ENCODE results near the gene LYPD4. TPM values are rescaled to one million over a fixed set of nuclear protein-coding genes. Genes with fewer than 3 reads are reported as not detected.

Gene LYPD4
- total RNA-seq, 1 donor from 2014 or later = not detected

- intact Hi-C loops (cut with micrococcal nuclease) = no loop called here
These were observed 35.6 kb downstream of the LYPD4 start for GRCh38 chr19:41808663-41809566.

- intact Hi-C loops (cut with micrococcal nuclease) = no loop called here
These were observed 37.3 kb downstream of the LYPD4 start for GRCh38 chr19:41807176-41807575.

- intact Hi-C loops (cut with micrococcal nuclease) = no loop called here
These were observed 40.1 kb downstream of the LYPD4 start for GRCh38 chr19:41804336-41804735.

- intact Hi-C loops (cut with micrococcal nuclease) = no loop called here
These were observed 41.7 kb downstream of the LYPD4 start for GRCh38 chr19:41802770-41803169.

- intact Hi-C loops (cut with micrococcal nuclease) = no loop called here
These were observed 42.7 kb downstream of the LYPD4 start for GRCh38 chr19:41801792-41802211.

- intact Hi-C loops (cut with micrococcal nuclease) = no loop called here
These were observed 43.5 kb downstream of the LYPD4 start for GRCh38 chr19:41801031-41801430.

- intact Hi-C loops (cut with micrococcal nuclease) = no loop called here
These were observed 45.0 kb downstream of the LYPD4 start for GRCh38 chr19:41799444-41800000.

- intact Hi-C loops (cut with micrococcal nuclease) = no loop called here
These were observed 47.6 kb downstream of the LYPD4 start for GRCh38 chr19:41796901-41797300.

GRCh38 chr19:41796362-41796761, 48.1 kb downstream of the LYPD4 start, which contains the start of gene CEACAM3:
Gene CEACAM3, plus strand, starts transcription at chr19:41796587. Its CDS starts 91 bp downstream, at chr19:41796678.
- intact Hi-C loops (cut with micrococcal nuclease) = no loop called here

GRCh38 chr19:41795031-41795461, 49.4 kb downstream of the LYPD4 start:
- intact Hi-C loops (cut with micrococcal nuclease) = loop anchor here (1.0 kb wide), 1 partner anchor 10 kb away; no protein-coding TSS in a partner anchor

GRCh38 chr19:41793414-41793727, 51.1 kb downstream of the LYPD4 start:
- intact Hi-C loops (cut with micrococcal nuclease) = loop anchor here (1.0 to 5.0 kb wide), 2 partner anchors 28 to 164 kb away; partner anchors contain the start of gene RABAC1

GRCh38 chr19:41792513-41793413, 51.7 kb downstream of the LYPD4 start:
- intact Hi-C loops (cut with micrococcal nuclease) = loop anchor here (1.0 to 5.0 kb wide), 2 partner anchors 29 to 165 kb away; partner anchors contain the start of gene RABAC1

- intact Hi-C loops (cut with micrococcal nuclease) = loop anchor here (5.0 kb wide), 1 partner anchor 147 kb away; no protein-coding TSS in a partner anchor
These were observed 55.4 kb downstream of the LYPD4 start for GRCh38 chr19:41789053-41789452.

- intact Hi-C loops (cut with micrococcal nuclease) = loop anchor here (5.0 kb wide), 1 partner anchor 146 kb away; no protein-coding TSS in a partner anchor
These were observed 56.0 kb downstream of the LYPD4 start for GRCh38 chr19:41788518-41788917.

Other genes starting within 250 kb of the LYPD4 start
- not detected in 2 replicates for gene CEACAM4, start 217.6 kb downstream of the LYPD4 start, total RNA-seq
- not detected in 2 replicates for gene CEACAM7, start 156.4 kb downstream of the LYPD4 start, total RNA-seq
- not detected in 2 replicates for gene CEACAM5, start 136.1 kb downstream of the LYPD4 start, total RNA-seq
- gene CEACAM6, start 89.2 kb downstream of the LYPD4 start, total RNA-seq = not detected in 2 replicates
- gene CEACAM3, start 48.1 kb downstream of the LYPD4 start, total RNA-seq = not detected in 2 replicates
- gene DMRTC2, start 359 bp upstream of the LYPD4 start, total RNA-seq = not detected in 2 replicates
- 3,144 and 3,263 TPM in 2 replicates for gene RPS19, start 15.6 kb upstream of the LYPD4 start, total RNA-seq
- gene CD79A, start 32.6 kb upstream of the LYPD4 start, total RNA-seq = 2.7 and 3.3 TPM in 2 replicates
- gene ARHGEF1, start 38.5 kb upstream of the LYPD4 start, total RNA-seq = 638 and 664 TPM in 2 replicates
- 1.9 and 2.1 TPM in 2 replicates for gene ERFL, start 83.8 kb upstream of the LYPD4 start, total RNA-seq
- 81.7 and 90.6 TPM in 2 replicates for gene RABAC1, start 114.6 kb upstream of the LYPD4 start, total RNA-seq
- 0.95 and 0.98 TPM in 2 replicates for gene ATP1A3, start 149.5 kb upstream of the LYPD4 start, total RNA-seq
- 3.6 and 4.6 TPM in 2 replicates for gene GRIK5, start 225.5 kb upstream of the LYPD4 start, total RNA-seq
- 15.2 and 15.9 TPM in 2 replicates for gene ZNF574, start 231.5 kb upstream of the LYPD4 start, total RNA-seq

All from T-helper 1 cell treated with Interleukin-12 subunit alpha and Interleukin-12 subunit beta and Interleukin-4 antibody, amounts not matched to agents 30 ng/mL and 1 ng/mL, for 36 hours (primary cell).